ENCODE measurements around the gene FMN2.
A peak's percentile ranks its signal among the peaks of the same experiment; 100 is the strongest.

Gene FMN2

GRCh38 chr1:240086726-240087125 is 5.0 kb upstream of the FMN2 start:
- no peak overlapping the region for H3K4me3 ChIP-seq (ENCODE audit: low read length)
- TF ChIP-seq, protein P1, sequence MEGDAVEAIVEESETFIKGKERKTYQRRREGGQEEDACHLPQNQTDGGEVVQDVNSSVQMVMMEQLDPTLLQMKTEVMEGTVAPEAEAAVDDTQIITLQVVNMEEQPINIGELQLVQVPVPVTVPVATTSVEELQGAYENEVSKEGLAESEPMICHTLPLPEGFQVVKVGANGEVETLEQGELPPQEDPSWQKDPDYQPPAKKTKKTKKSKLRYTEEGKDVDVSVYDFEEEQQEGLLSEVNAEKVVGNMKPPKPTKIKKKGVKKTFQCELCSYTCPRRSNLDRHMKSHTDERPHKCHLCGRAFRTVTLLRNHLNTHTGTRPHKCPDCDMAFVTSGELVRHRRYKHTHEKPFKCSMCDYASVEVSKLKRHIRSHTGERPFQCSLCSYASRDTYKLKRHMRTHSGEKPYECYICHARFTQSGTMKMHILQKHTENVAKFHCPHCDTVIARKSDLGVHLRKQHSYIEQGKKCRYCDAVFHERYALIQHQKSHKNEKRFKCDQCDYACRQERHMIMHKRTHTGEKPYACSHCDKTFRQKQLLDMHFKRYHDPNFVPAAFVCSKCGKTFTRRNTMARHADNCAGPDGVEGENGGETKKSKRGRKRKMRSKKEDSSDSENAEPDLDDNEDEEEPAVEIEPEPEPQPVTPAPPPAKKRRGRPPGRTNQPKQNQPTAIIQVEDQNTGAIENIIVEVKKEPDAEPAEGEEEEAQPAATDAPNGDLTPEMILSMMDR (IDR thresholded peaks at IDR 0.05; ENCODE audit: insufficient read depth, low read depth, low read length, missing control alignments) = no peak

GRCh38 chr1:240090014-240090413 is 1.7 kb upstream of the FMN2 start:
- no peak for DNase-seq (ENCODE audit: low read depth)
- H3K4me3 ChIP-seq (ENCODE audit: low read length) = no peak overlapping the region
- TF ChIP-seq, protein P1 (IDR thresholded peaks at IDR 0.05; ENCODE audit: insufficient read depth, low read depth, low read length, missing control alignments) = no peak

More at GRCh38 chr1:240086726-240087125, 5.0 kb upstream of the FMN2 start:
- no peak for DNase-seq (ENCODE audit: low read depth)

- no peak for DNase-seq (ENCODE audit: low read depth)
- TF ChIP-seq, protein P1 (IDR thresholded peaks at IDR 0.05; ENCODE audit: insufficient read depth, low read depth, low read length, missing control alignments) = no peak
- H3K4me3 ChIP-seq (ENCODE audit: low read length) = no peak overlapping the region
Measured at GRCh38 chr1:240090957-240091600, 604 bp upstream of the FMN2 start.

DNA sequence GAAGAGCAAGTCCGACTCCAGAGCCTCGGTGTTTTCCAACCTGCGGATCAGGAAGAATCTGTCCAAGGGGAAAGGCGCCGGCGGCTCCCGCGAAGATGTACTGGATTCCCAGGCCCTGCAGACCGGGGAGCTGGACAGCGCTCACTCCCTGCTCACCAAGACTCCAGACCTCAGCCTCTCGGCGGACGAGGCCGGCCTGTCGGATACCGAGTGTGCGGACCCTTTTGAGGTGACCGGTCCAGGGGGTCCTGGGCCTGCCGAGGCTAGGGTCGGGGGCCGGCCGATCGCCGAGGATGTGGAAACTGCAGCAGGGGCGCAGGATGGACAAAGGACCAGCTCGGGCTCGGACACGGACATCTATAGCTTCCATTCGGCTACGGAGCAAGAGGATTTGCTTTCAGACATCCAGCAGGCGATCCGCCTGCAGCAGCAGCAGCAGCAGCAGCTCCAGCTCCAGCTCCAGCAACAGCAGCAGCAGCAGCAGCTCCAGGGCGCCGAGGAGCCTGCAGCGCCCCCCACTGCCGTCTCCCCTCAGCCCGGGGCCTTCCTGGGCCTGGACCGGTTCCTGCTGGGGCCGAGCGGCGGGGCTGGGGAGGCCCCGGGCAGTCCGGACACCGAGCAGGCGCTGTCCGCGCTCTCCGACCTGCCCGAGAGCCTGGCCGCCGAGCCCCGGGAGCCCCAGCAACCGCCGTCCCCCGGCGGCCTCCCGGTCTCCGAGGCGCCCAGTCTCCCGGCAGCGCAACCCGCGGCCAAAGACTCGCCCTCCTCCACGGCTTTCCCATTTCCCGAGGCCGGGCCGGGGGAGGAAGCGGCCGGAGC is 827 bp downstream of the FMN2 start:
- no peak overlapping the region for H3K4me3 ChIP-seq (ENCODE audit: low read length)
- TF ChIP-seq, protein P1 (IDR thresholded peaks at IDR 0.05; ENCODE audit: insufficient read depth, low read depth, low read length, missing control alignments) = no peak
- DNase-seq (ENCODE audit: low read depth) = peak; percentile 12

DNA sequence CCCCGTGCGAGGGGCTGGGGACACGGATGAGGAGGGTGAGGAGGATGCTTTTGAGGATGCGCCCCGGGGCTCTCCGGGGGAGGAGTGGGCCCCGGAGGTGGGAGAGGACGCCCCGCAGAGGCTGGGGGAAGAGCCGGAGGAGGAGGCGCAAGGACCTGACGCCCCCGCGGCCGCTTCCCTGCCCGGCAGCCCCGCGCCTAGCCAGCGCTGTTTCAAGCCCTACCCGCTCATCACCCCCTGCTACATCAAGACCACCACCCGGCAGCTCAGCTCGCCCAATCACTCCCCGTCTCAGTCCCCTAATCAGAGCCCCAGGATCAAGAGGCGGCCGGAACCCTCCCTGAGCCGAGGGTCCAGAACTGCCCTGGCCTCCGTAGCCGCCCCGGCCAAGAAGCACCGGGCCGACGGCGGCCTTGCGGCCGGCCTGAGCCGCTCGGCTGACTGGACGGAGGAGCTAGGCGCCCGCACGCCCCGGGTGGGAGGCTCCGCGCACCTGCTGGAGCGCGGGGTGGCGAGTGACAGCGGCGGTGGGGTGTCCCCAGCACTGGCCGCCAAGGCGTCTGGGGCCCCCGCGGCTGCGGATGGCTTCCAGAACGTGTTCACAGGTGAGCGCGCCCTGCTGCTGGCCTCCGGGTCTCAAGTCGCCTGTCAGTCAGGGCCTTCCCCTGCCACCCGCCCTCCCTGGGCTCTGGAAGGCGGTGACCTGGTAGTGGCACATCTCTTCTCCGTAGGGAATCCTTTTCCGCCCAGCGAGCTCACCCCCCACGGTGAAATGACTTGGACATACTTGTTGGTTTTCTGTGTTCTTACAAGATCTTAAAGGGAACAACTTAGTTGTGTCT is 1.7 kb downstream of the FMN2 start:
- TF ChIP-seq, protein P1 (IDR thresholded peaks at IDR 0.05; ENCODE audit: insufficient read depth, low read depth, low read length, missing control alignments) = no peak
- H3K4me3 ChIP-seq (ENCODE audit: low read length) = no peak overlapping the region
- DNase-seq (ENCODE audit: low read depth) = no peak

DNA sequence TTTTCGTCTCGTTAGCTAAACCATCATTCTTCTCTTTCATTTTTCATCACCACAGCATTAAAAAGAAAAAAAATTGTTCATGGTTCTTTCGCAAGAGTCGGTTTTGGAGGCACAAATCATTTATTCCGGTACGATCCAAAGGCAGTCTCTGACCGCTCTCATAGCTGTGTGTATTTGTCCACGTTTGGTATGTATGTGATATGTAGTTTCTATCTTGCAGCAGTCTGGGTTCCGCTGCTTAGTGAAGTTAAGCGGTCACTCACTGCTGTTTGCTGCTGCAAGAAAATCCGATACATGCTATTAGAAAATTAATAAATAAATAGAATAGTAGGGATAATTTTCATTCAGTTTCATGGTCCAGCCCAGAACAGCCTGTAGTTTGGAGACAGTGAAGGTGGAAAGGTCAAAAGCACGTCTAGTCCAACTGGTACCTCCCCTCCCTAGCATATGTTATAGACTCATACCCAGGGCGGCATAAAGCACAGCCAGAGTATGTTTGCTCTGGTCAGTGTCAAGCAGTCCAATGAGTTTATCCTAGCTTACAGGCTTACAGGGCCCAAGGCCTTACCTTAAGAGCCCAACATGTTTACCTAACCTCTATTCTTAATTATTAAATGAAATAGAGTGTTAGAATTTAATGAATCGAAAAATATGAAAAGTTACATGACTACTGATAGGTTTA is 2.5 kb downstream of the FMN2 start:
- TF ChIP-seq, protein P1 (IDR thresholded peaks at IDR 0.05; ENCODE audit: insufficient read depth, low read depth, low read length, missing control alignments) = no peak
- no peak for DNase-seq (ENCODE audit: low read depth)
- H3K4me3 ChIP-seq (ENCODE audit: low read length) = no peak overlapping the region
